Endothelial cell of umbilical vein (primary cell): ENCODE results near the gene ZRANB1. TPM values are rescaled to one million over a fixed set of nuclear protein-coding genes. Genes with fewer than 3 reads are reported as not detected.

ENCODE experiments used
- BruUV-seq: library from RNA; stranded (reverse); fragments of 400-500 nt; replicated peaks from 2 replicates; lab custom pipeline; 2021; lab: Mats Ljungman, UMichigan
- CTCF ChIA-PET: fragments of 300-600, 350-600 bp; sonication (Branson Sonifier 250); formaldehyde crosslinking; loops from one replicate; lab custom pipeline; 2021; ENCODE audit warnings: antibody characterized with exemption, inconsistent platforms; lab: Charles Lee
- POLR2A ChIA-PET: fragments of 300-600, 350-600 bp; sonication (Branson Sonifier 250); formaldehyde crosslinking; loops from one replicate; lab custom pipeline; 2021; ENCODE audit warnings: antibody characterized with exemption, inconsistent platforms; lab: Charles Lee
- DNase-seq: peaks from one replicate; pipeline ENCODE4 v3.0.0-alpha.2; 2011; ENCODE audit warnings: low read depth, low spot score
- FAIRE-seq: peaks from 2 replicates; lab custom pipeline; 2011; peaks lifted over from hg19 to GRCh38; lab: Jason Lieb, UNC
- H2AFZ ChIP-seq: 2 replicates; pipeline ENCODE4 v1.6.0; 2012; ENCODE audit warnings: low read depth, low read length, control low read depth, inconsistent platforms
- H3K27ac ChIP-seq: 2 replicates; pipeline ENCODE4 v1.5.1; 2011; ENCODE audit warnings: low read depth, mild to moderate bottlenecking, control low read depth, low read length, moderate library complexity; ENCODE audit not compliant: insufficient read depth
- H3K27me3 ChIP-seq, 2 experiments: 2 replicates each; pipeline versions ENCODE4 v1.6.0 to v1.6.1; 2011; ENCODE audit warnings: low read length in 2 of 2, mixed read lengths in 1 of 2; ENCODE audit not compliant: control insufficient read depth in 2 of 2, insufficient read depth in 2 of 2
- H3K36me3 ChIP-seq, 2 experiments: 2 replicates in 1 of 2; 3 replicates in 1 of 2; pipeline ENCODE4 v1.5.1; 2011; ENCODE audit warnings: low read length in 2 of 2, mild to moderate bottlenecking in 1 of 2, moderate library complexity in 1 of 2; ENCODE audit not compliant: control insufficient read depth in 2 of 2, insufficient read depth in 2 of 2; ENCODE audit errors: extremely low read depth in 1 of 2
- H3K4me1 ChIP-seq: 3 replicates; pipeline ENCODE4 v1.5.1; 2011; ENCODE audit warnings: mild to moderate bottlenecking, low read length; ENCODE audit not compliant: control insufficient read depth, insufficient read depth; ENCODE audit errors: extremely low read depth
- H3K4me2 ChIP-seq: 2 replicates; pipeline ENCODE4 v1.6.1; 2011; ENCODE audit warnings: low read length, control low read depth, mixed read lengths; ENCODE audit not compliant: insufficient read depth
- H3K4me3 ChIP-seq, 3 experiments: fragments of 200-600 bp in 1 of 3; sonication (generic), shearing (Covaris generic) in 1 of 3; replicated peaks in 1 of 3; 2 replicates each; pipeline ENCODE4 v1.5.1; 2011 to 2016; ENCODE audit warnings: control low read depth in 3 of 3, low read length in 3 of 3, mild to moderate bottlenecking in 2 of 3, inconsistent platforms in 1 of 3, low read depth in 1 of 3, moderate library complexity in 1 of 3; ENCODE audit not compliant: insufficient read depth in 1 of 3
- H3K79me2 ChIP-seq: 2 replicates; pipeline ENCODE4 v1.6.0; 2012; ENCODE audit warnings: low read length, inconsistent platforms; ENCODE audit not compliant: control insufficient read depth, insufficient read depth
- H3K9ac ChIP-seq: replicated peaks from 2 replicates; pipeline ENCODE3; 2011; ENCODE audit warnings: low read length, control low read depth; ENCODE audit not compliant: insufficient read depth; ENCODE audit errors: extremely low read depth
- H3K9me1 ChIP-seq: replicated peaks from 3 replicates; pipeline ENCODE4 v1.6.0; 2011; ENCODE audit warnings: mild to moderate bottlenecking, low read length; ENCODE audit not compliant: control insufficient read depth, insufficient read depth; ENCODE audit errors: extremely low read depth
- H3K9me3 ChIP-seq: replicated peaks from 2 replicates; pipeline ENCODE4 v1.5.1; 2012; ENCODE audit warnings: low read length, inconsistent platforms; ENCODE audit not compliant: control insufficient read depth, insufficient read depth
- H4K20me1 ChIP-seq: replicated peaks from 2 replicates; pipeline ENCODE3; 2011; ENCODE audit warnings: mild to moderate bottlenecking, low read length; ENCODE audit not compliant: control insufficient read depth, insufficient read depth; ENCODE audit errors: extremely low read depth
- EZH2 ChIP-seq: IDR thresholded peaks from 2 replicates; pipeline ENCODE4 v1.6.1; 2012; ENCODE audit warnings: borderline replicate concordance, low read depth, mild to moderate bottlenecking, moderate library complexity, low read length, inconsistent platforms; ENCODE audit not compliant: severe bottlenecking
- FOS ChIP-seq: IDR thresholded peaks from 2 replicates; pipeline ENCODE4 v1.6.1; 2011; ENCODE audit warnings: mild to moderate bottlenecking, low read length, moderate library complexity, borderline replicate concordance; ENCODE audit not compliant: insufficient read depth
- GATA2 ChIP-seq: IDR thresholded peaks from 2 replicates; pipeline ENCODE4 v1.7.0; 2011; ENCODE audit warnings: low read depth, mild to moderate bottlenecking, moderate library complexity, mixed read lengths, low read length; ENCODE audit not compliant: insufficient read length, insufficient read depth
- JUN ChIP-seq: IDR thresholded peaks from 2 replicates; pipeline ENCODE4 v1.6.1; 2011; ENCODE audit warnings: borderline replicate concordance, low read depth; ENCODE audit not compliant: insufficient read length, insufficient read depth
- MAX ChIP-seq: IDR thresholded peaks from 2 replicates; pipeline ENCODE4 v1.6.1; 2011; ENCODE audit not compliant: insufficient read depth, insufficient read length
- MYC ChIP-seq: IDR thresholded peaks from one replicate; pipeline ENCODE4 v1.6.1; 2011; ENCODE audit warnings: mild to moderate bottlenecking, low read depth, low read length
- POLR2A ChIP-seq: IDR thresholded peaks from 2 replicates; pipeline ENCODE4 v1.6.1; 2012; ENCODE audit warnings: low read depth, mild to moderate bottlenecking, control low read depth, low read length
- POLR2AphosphoS5 ChIP-seq: IDR thresholded peaks from 2 replicates; pipeline ENCODE4 v1.6.1; 2012; ENCODE audit warnings: low read depth, mild to moderate bottlenecking, control low read depth, low read length, moderate library complexity; ENCODE audit not compliant: insufficient read depth
- dilution Hi-C: fragments of 300-500 bp; cut with MboI; formaldehyde crosslinking; loops from one replicate; pipeline ENCODE4 v1.15.0; 2019; ENCODE audit warnings: low sequenced_read_pairs; ENCODE audit not compliant: extremely low pct_ligation_motif_present
- intact Hi-C: fragments of 100-400 bp; cut with micrococcal nuclease; formaldehyde crosslinking; loops from one replicate; pipeline ENCODE4 v1.10.0; 2022
- polyA plus RNA-seq, 4 experiments: library from polyadenylated mRNA; depleted of rRNA in 3 of 4; stranded (reverse) in 3 of 4; unstranded in 1 of 4; fragments of >200 nt; gene quantifications; 2 replicates each; pipeline versions ENCODE4 v1.2.1 to v1.2.3, GENCODE V29; 2011 to 2012; ENCODE audit warnings: missing spikeins in 1 of 4
- total RNA-seq: library from RNA; stranded (reverse); gene quantifications from 2 replicates; pipeline ENCODE4 v1.2.3, GENCODE V29; 2021
- TF ChIP-seq, protein P1 (sequence below), 2 donors: IDR thresholded peaks; 1 replicate in 1 of 2; 2 replicates in 1 of 2; pipeline ENCODE4 v1.5.1; 2011; ENCODE audit warnings: low read length in 2 of 2, mild to moderate bottlenecking in 2 of 2, moderate library complexity in 2 of 2, control low read depth in 1 of 2, inconsistent platforms in 1 of 2, low read depth in 1 of 2; ENCODE audit not compliant: insufficient read depth in 1 of 2; ENCODE audit errors: extremely low read depth in 1 of 2

ZRANB1 gene
- total and polyA plus RNA-seq, 2 donors (not counting 3 experiments of a cell fraction or from before 2014, with no cell fraction given), result 6.2 to 17.7 TPM

GRCh38 chr10:125013529-125013872 lies 71.6 kb downstream of the ZRANB1 start:
- dilution Hi-C loops (no loop called here), intact Hi-C loops (no loop called here)
- BruUV-seq, result no TSS peak
- no peak for DNase-seq
- Histone ChIP-seq H2AFZ (no peak overlapping the region), H3K79me2 (peaks cover 63% of the 10 kb centered on the region), H3K4me2 (no peak overlapping the region), H3K9me1 (no peaks in the 10 kb centered on the region), H3K9me3 (no peaks in the 10 kb centered on the region), H3K27ac (no peak overlapping the region), H3K36me3 (peaks cover 3 to 27% of the 10 kb centered on the region in 2 experiments), H3K4me3 (no peak overlapping the region), H4K20me1 (no peaks in the 10 kb centered on the region), H3K27me3 (no peaks in the 10 kb centered on the region), H3K4me1 (no peaks in the 10 kb centered on the region), H3K9ac (no peak overlapping the region)
- POLR2A ChIA-PET, result no interaction called here
- no peak for FAIRE-seq
- CTCF ChIA-PET, result no interaction called here
- TF ChIP-seq POLR2A, result no peak
- no peak for TF ChIP-seq JUN
- no peak for TF ChIP-seq GATA2
- no peak for TF ChIP-seq MAX
- TF ChIP-seq, protein P1, sequence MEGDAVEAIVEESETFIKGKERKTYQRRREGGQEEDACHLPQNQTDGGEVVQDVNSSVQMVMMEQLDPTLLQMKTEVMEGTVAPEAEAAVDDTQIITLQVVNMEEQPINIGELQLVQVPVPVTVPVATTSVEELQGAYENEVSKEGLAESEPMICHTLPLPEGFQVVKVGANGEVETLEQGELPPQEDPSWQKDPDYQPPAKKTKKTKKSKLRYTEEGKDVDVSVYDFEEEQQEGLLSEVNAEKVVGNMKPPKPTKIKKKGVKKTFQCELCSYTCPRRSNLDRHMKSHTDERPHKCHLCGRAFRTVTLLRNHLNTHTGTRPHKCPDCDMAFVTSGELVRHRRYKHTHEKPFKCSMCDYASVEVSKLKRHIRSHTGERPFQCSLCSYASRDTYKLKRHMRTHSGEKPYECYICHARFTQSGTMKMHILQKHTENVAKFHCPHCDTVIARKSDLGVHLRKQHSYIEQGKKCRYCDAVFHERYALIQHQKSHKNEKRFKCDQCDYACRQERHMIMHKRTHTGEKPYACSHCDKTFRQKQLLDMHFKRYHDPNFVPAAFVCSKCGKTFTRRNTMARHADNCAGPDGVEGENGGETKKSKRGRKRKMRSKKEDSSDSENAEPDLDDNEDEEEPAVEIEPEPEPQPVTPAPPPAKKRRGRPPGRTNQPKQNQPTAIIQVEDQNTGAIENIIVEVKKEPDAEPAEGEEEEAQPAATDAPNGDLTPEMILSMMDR (IDR thresholded peaks at IDR 0.05; ENCODE audit: extremely low read depth in 1 of 2, insufficient read depth in 1 of 2, low read depth in 1 of 2, low read length in 2 of 2), result no peak
- no peak for TF ChIP-seq POLR2AphosphoS5
- no peak for TF ChIP-seq FOS
- TF ChIP-seq EZH2, result no peak
- TF ChIP-seq MYC, result no peak
